HCT116 (cell line): ENCODE measurements around the gene ACSM3. TPM values are rescaled to one million over a fixed set of nuclear protein-coding genes. Genes with fewer than 3 reads are reported as not detected.

ENCODE experiments used
- ATAC-seq: fragments of 200-7000 bp; cut with Tn5 transposase; 2 replicates; pipeline ENCODE4 v1.9.1; 2020; ENCODE audit warnings: mild to moderate bottlenecking, moderate library complexity
- BruUV-seq: library from RNA; stranded (reverse); fragments of 400-500 nt; replicated peaks from 2 replicates; lab custom pipeline; 2021; lab: Mats Ljungman, UMichigan
- CTCF ChIA-PET: fragments of 300-600 bp; sonication (Branson Sonifier 250); formaldehyde crosslinking; loops from one replicate; lab custom pipeline; 2021; ENCODE audit warnings: antibody characterized with exemption; lab: Charles Lee
- POLR2A ChIA-PET: fragments of 300-600, 350-600 bp; sonication (Branson Sonifier 250); formaldehyde crosslinking; loops from one replicate; lab custom pipeline; 2021; ENCODE audit warnings: antibody characterized with exemption; lab: Charles Lee
- RAD21 ChIA-PET, 2 experiments: fragments of 300-600 bp; sonication (Branson Sonifier 250); formaldehyde crosslinking; loops; one replicate each; lab custom pipeline; 2023; ENCODE audit warnings: low total read pairs in 2 of 2; ENCODE audit not compliant: uncharacterized antibody in 2 of 2, unreplicated experiment in 2 of 2, low non-redundant PET in 1 of 2; lab: Charles Lee
- DNase-seq: peaks from one replicate; pipeline ENCODE4 v3.0.0-alpha.2; 2010; ENCODE audit warnings: low read depth, low spot score
- H2AFZ ChIP-seq: fragments of 200-600 bp; shearing (Covaris generic), sonication (generic); 2 replicates; pipeline ENCODE4 v1.6.1; 2017; ENCODE audit warnings: low read depth, mixed run types, mixed read lengths, antibody characterized with exemption, low read length; ENCODE audit not compliant: poor library complexity, severe bottlenecking
- H3K27ac ChIP-seq: 2 replicates; pipeline ENCODE4 v1.5.1; 2012; ENCODE audit warnings: low read depth, low read length
- H3K27me3 ChIP-seq: fragments of 200-600 bp; sonication (generic); 2 replicates; pipeline ENCODE4 v1.6.1; 2016; ENCODE audit warnings: mixed run types, low read length, mixed read lengths; ENCODE audit not compliant: insufficient read depth
- H3K36me3 ChIP-seq, 2 experiments: fragments of 200-500 bp in 1 of 2; fragments of 200-600 bp in 1 of 2; sonication (Bioruptor generic) in 1 of 2; sonication (generic) in 1 of 2; 2 replicates each; pipeline versions ENCODE4 v1.5.1 to v1.6.1; 2014 to 2016; ENCODE audit warnings: low read length in 2 of 2, inconsistent platforms in 1 of 2, mixed read lengths in 1 of 2, mixed run types in 1 of 2; ENCODE audit not compliant: insufficient read depth in 2 of 2, control insufficient read depth in 1 of 2
- H3K4me1 ChIP-seq, 2 experiments: fragments of 200-600 bp in 1 of 2; sonication (generic) in 1 of 2; 2 replicates each; pipeline versions ENCODE4 v1.5.1 to v1.6.1; 2012 to 2017; ENCODE audit warnings: low read length in 2 of 2, inconsistent platforms in 1 of 2, mild to moderate bottlenecking in 1 of 2, mixed read lengths in 1 of 2, mixed run types in 1 of 2, moderate library complexity in 1 of 2; ENCODE audit not compliant: insufficient read depth in 2 of 2, control insufficient read depth in 1 of 2
- H3K4me2 ChIP-seq: fragments of 200-600 bp; sonication (generic); 2 replicates; pipeline ENCODE4 v1.6.1; 2017; ENCODE audit warnings: mixed run types, low read length, mixed read lengths
- H3K4me3 ChIP-seq, 2 experiments: fragments of 200-600 bp in 1 of 2; sonication (generic) in 1 of 2; replicated peaks in 1 of 2; 2 replicates each; pipeline ENCODE4 v1.5.1; 2011 to 2016; ENCODE audit warnings: low read length in 2 of 2, control low read depth in 1 of 2, low read depth in 1 of 2, mild to moderate bottlenecking in 1 of 2, mixed read lengths in 1 of 2, mixed run types in 1 of 2
- H3K79me2 ChIP-seq: fragments of 200-600 bp; sonication (generic); 2 replicates; pipeline ENCODE4 v1.6.1; 2017; ENCODE audit warnings: mild to moderate bottlenecking, mixed run types, low read length, moderate library complexity, mixed read lengths; ENCODE audit not compliant: insufficient read depth
- H3K9ac ChIP-seq: fragments of 200-600 bp; sonication (generic); 2 replicates; pipeline ENCODE4 v1.6.1; 2016; ENCODE audit warnings: low read length, mixed read lengths
- H3K9me2 ChIP-seq: fragments of 200-600 bp; sonication (generic), shearing (Covaris generic); 2 replicates; pipeline ENCODE4 v1.6.1; 2017; ENCODE audit warnings: mixed run types, mild to moderate bottlenecking, moderate library complexity; ENCODE audit not compliant: insufficient read depth
- H3K9me3 ChIP-seq, 2 experiments: fragments of 200-500 bp in 1 of 2; fragments of 200-600 bp in 1 of 2; sonication (Bioruptor generic) in 1 of 2; sonication (generic) in 1 of 2; 2 replicates each; pipeline ENCODE4 v1.6.1; 2014 to 2017; ENCODE audit warnings: low read length in 2 of 2, mixed read lengths in 2 of 2, inconsistent platforms in 1 of 2, low read depth in 1 of 2, mild to moderate bottlenecking in 1 of 2, mixed run types in 1 of 2, moderate library complexity in 1 of 2; ENCODE audit not compliant: control insufficient read depth in 1 of 2, insufficient read depth in 1 of 2
- H4K20me1 ChIP-seq: fragments of 200-600 bp; sonication (generic), shearing (Covaris generic); 2 replicates; pipeline ENCODE4 v1.6.1; 2017; ENCODE audit warnings: mixed run types, mild to moderate bottlenecking, moderate library complexity; ENCODE audit not compliant: insufficient read depth
- CBX3 ChIP-seq: IDR thresholded peaks from 2 replicates; pipeline ENCODE4 v1.6.1; 2012; ENCODE audit warnings: low read depth
- ELF1 ChIP-seq: IDR thresholded peaks from 2 replicates; pipeline ENCODE4 v1.6.1; 2012; ENCODE audit warnings: low read depth, borderline replicate concordance
- EZH2 ChIP-seq: fragments of 200-600 bp; sonication (generic); IDR thresholded peaks from 2 replicates; pipeline ENCODE4 v1.6.1; 2017; ENCODE audit warnings: antibody characterized with exemption, mixed run types
- EZH2phosphoT487 ChIP-seq: fragments of 200-600 bp; IDR thresholded peaks from 2 replicates; pipeline ENCODE4 v1.6.1; 2018; ENCODE audit warnings: antibody characterized with exemption, borderline replicate concordance
- JUND ChIP-seq: IDR thresholded peaks from 2 replicates; pipeline ENCODE4 v1.6.1; 2012
- MAX ChIP-seq: IDR thresholded peaks from 2 replicates; pipeline ENCODE4 v1.6.1; 2012
- POLR2AphosphoS5 ChIP-seq: IDR thresholded peaks from 2 replicates; pipeline ENCODE4 v1.6.1; 2011; ENCODE audit warnings: mild to moderate bottlenecking, low read depth, low read length, moderate library complexity
- RAD21 ChIP-seq: IDR thresholded peaks from 2 replicates; pipeline ENCODE4 v1.6.1; 2012; ENCODE audit warnings: low read depth, mild to moderate bottlenecking
- REST ChIP-seq: IDR thresholded peaks from 2 replicates; pipeline ENCODE4 v1.6.1; 2012; ENCODE audit warnings: low read depth
- SRF ChIP-seq: IDR thresholded peaks from 2 replicates; pipeline ENCODE4 v1.6.1; 2012; ENCODE audit warnings: low read depth
- ZFX ChIP-seq: fragments of 450-650 bp; IDR thresholded peaks from 2 replicates; pipeline ENCODE4 v1.6.1; 2017
- intact Hi-C: fragments of 100-400 bp; cut with micrococcal nuclease; formaldehyde crosslinking; loops from 2 replicates; pipeline ENCODE4 v1.10.0; 2022
- total RNA-seq: library from RNA; stranded (reverse); gene quantifications from one replicate; pipeline ENCODE4 v1.2.1, GENCODE V29; 2021; ENCODE audit not compliant: unreplicated experiment

ACSM3 gene
- total RNA-seq, 1 experiment from 2014 or later, result 15.0 TPM

GRCh38 chr16:20729141-20729540, 34.7 kb upstream of the ACSM3 start:
- peaks cover 13% of the 10 kb centered on the region for H3K27me3 ChIP-seq
- H3K79me2 ChIP-seq, result no peaks in the 10 kb centered on the region
- H3K4me2 ChIP-seq, result no peak overlapping the region
- CTCF ChIA-PET, result no interaction called here
- H3K9me2 ChIP-seq, result no peaks in the 10 kb centered on the region
- RAD21 ChIA-PET, result no interaction called here
- no peak overlapping the region for H3K27ac ChIP-seq
- ATAC-seq, result no peak
- H3K9me3 ChIP-seq, result no peaks in the 10 kb centered on the region
- no peak overlapping the region for H3K9ac ChIP-seq
- H2AFZ ChIP-seq, result no peak overlapping the region
- no peaks in the 10 kb centered on the region for H4K20me1 ChIP-seq
- POLR2A ChIA-PET, result no interaction called here
- no peaks in the 10 kb centered on the region for H3K4me1 ChIP-seq
- BruUV-seq, result no TSS peak
- no peaks in the 10 kb centered on the region for H3K36me3 ChIP-seq
- intact Hi-C loops, result no loop called here
- H3K4me3 ChIP-seq, result no peak overlapping the region
- DNase-seq, result no peak
- TF ChIP-seq SRF, result no peak
- no peak for TF ChIP-seq EZH2phosphoT487
- no peak for TF ChIP-seq ZFX
- no peak for TF ChIP-seq MAX

GRCh38 chr16:20734056-20734455, 29.8 kb upstream of the ACSM3 start:
- TF ChIP-seq CBX3 (no peak), EZH2 (no peak), POLR2AphosphoS5 (no peak), MAX (no peak), ELF1 (no peak), REST (no peak), JUND (no peak), RAD21 (no peak)
- Histone ChIP-seq H3K27me3 (no peaks in the 10 kb centered on the region), H3K4me2 (no peak overlapping the region), H3K79me2 (peaks cover 14% of the 10 kb centered on the region), H3K36me3 (peaks cover 39 to 41% of the 10 kb centered on the region in 2 experiments; a peak in 3 of 4 replicates), H2AFZ (no peak overlapping the region), H3K9me3 (no peaks in the 10 kb centered on the region), H3K4me1 (no peaks in the 10 kb centered on the region), H3K27ac (no peak overlapping the region), H4K20me1 (no peaks in the 10 kb centered on the region), H3K4me3 (no peak overlapping the region), H3K9ac (no peak overlapping the region), H3K9me2 (no peaks in the 10 kb centered on the region)
- BruUV-seq, result no TSS peak
- intact Hi-C loops, result no loop called here
- POLR2A ChIA-PET, result no interaction called here
- ATAC-seq (no peak), DNase-seq (no peak)
- RAD21 ChIA-PET, result no interaction called here
- CTCF ChIA-PET, result no interaction called here
